ENCODE results near the gene RCOR3.

DNA sequence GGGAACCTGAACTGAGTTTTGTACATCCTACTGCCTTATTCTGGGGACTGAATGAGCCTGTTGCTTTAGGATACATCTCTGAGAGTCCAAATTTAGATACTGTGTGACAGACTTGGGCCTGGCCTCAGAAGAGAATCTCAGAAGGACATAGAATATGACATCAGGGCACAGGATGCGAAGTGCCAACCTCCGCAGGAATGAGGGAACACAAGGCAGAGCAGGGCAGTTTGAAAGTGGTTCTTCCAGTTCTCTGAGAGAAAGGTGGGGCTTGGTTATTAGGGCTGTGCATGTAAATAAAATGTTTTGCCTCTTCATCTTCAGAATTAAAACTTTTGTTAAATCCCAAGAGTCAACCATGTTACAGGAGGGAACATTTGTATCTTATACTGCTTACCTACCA, 90.6 kb downstream of the RCOR3 start:
- no peak for TF ChIP-seq FOS (IDR thresholded peaks at IDR 0.05; ENCODE audit: borderline replicate concordance, extremely low read depth, insufficient read length)
- no peak for TF ChIP-seq RCOR1 (conservative IDR thresholded peaks at IDR 0.05; ENCODE audit: low read depth, low read length)
- no peak for TF ChIP-seq POLR2AphosphoS5 (IDR thresholded peaks at IDR 0.05; ENCODE audit: low read length)
- TF ChIP-seq, protein P1, sequence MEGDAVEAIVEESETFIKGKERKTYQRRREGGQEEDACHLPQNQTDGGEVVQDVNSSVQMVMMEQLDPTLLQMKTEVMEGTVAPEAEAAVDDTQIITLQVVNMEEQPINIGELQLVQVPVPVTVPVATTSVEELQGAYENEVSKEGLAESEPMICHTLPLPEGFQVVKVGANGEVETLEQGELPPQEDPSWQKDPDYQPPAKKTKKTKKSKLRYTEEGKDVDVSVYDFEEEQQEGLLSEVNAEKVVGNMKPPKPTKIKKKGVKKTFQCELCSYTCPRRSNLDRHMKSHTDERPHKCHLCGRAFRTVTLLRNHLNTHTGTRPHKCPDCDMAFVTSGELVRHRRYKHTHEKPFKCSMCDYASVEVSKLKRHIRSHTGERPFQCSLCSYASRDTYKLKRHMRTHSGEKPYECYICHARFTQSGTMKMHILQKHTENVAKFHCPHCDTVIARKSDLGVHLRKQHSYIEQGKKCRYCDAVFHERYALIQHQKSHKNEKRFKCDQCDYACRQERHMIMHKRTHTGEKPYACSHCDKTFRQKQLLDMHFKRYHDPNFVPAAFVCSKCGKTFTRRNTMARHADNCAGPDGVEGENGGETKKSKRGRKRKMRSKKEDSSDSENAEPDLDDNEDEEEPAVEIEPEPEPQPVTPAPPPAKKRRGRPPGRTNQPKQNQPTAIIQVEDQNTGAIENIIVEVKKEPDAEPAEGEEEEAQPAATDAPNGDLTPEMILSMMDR (IDR thresholded peaks at IDR 0.05 in 2 of 3, conservative IDR thresholded peaks at IDR 0.05 in 1 of 3; ENCODE audit: control insufficient read depth in 2 of 3, extremely low read depth in 1 of 3, insufficient read depth in 1 of 3, low read depth in 3 of 3, low read length in 3 of 3): no peak

Data from GM12878 (cell line).